ENCODE measurements around the gene ZNF821. TPM values are rescaled to one million over a fixed set of nuclear protein-coding genes. Genes with fewer than 3 reads are reported as not detected.
"Not testable (repeated sequence)": the region's sequence is repeated elsewhere in the genome, so short reads cannot be mapped to it uniquely, and the experiment has no call there.

ZNF821 gene
- total RNA-seq, 1 experiment from 2014 or later: 4.3 TPM

GRCh38 chr16:71882505-71883167 lies 1.3 kb downstream of the ZNF821 start:
- Histone ChIP-seq H3K4me3 (peak overlapping the region; percentile 57), H3K27me3 (no peaks in the 10 kb centered on the region), H3K9me3 (no peaks in the 10 kb centered on the region), H3K36me3 (no peaks in the 10 kb centered on the region; the same call in 1 of the 2 replicates)
- DNase-seq: peak; percentile 43

- Histone ChIP-seq H3K36me3 (no peaks in the 10 kb centered on the region; the same call in 1 of the 2 replicates), H3K27me3 (no peaks in the 10 kb centered on the region), H3K4me3 (no peak overlapping the region), H3K9me3 (no peaks in the 10 kb centered on the region)
- no peak for DNase-seq
These were observed 3.8 kb downstream of the ZNF821 start for GRCh38 chr16:71880176-71880575.

GRCh38 chr16:71878911-71879310 lies 5.1 kb downstream of the ZNF821 start:
- DNase-seq: no peak
- Histone ChIP-seq H3K9me3 (no peaks in the 10 kb centered on the region), H3K27me3 (no peaks in the 10 kb centered on the region), H3K4me3 (no peak overlapping the region), H3K36me3 (no peaks in the 10 kb centered on the region; the same call in 1 of the 2 replicates)

GRCh38 chr16:71873199-71873598 lies 10.8 kb downstream of the ZNF821 start:
- DNase-seq: no peak
- Histone ChIP-seq H3K36me3 (no peaks in the 10 kb centered on the region), H3K27me3 (no peaks in the 10 kb centered on the region), H3K9me3 (no peaks in the 10 kb centered on the region), H3K4me3 (no peak overlapping the region)

- no peaks in the 10 kb centered on the region for H3K9me3 ChIP-seq
- DNase-seq: no peak
- no peaks in the 10 kb centered on the region for H3K36me3 ChIP-seq
- H3K4me3 ChIP-seq: no peak overlapping the region
- H3K27me3 ChIP-seq: no peaks in the 10 kb centered on the region
These were observed 13.2 kb downstream of the ZNF821 start for GRCh38 chr16:71870818-71871217.

- Histone ChIP-seq H3K27me3 (no peaks in the 10 kb centered on the region), H3K4me3 (no peak overlapping the region), H3K36me3 (no peaks in the 10 kb centered on the region), H3K9me3 (no peaks in the 10 kb centered on the region)
- no peak for DNase-seq
These were observed 14.9 kb downstream of the ZNF821 start for GRCh38 chr16:71869089-71869488.

- Histone ChIP-seq H3K36me3 (no peaks in the 10 kb centered on the region), H3K27me3 (no peaks in the 10 kb centered on the region), H3K9me3 (no peaks in the 10 kb centered on the region), H3K4me3 (no peak overlapping the region)
- DNase-seq: no peak
These were observed 16.0 kb downstream of the ZNF821 start for GRCh38 chr16:71867939-71868338.

GRCh38 chr16:71867175-71867574 lies 16.8 kb downstream of the ZNF821 start:
- H3K9me3 ChIP-seq, H3K36me3 ChIP-seq, DNase-seq, H3K4me3 ChIP-seq, H3K27me3 ChIP-seq: not testable (repeated sequence)

- H3K4me3 ChIP-seq: no peak overlapping the region
- H3K36me3 ChIP-seq: no peaks in the 10 kb centered on the region
- DNase-seq: no peak
- H3K9me3 ChIP-seq: no peaks in the 10 kb centered on the region
- H3K27me3 ChIP-seq: no peaks in the 10 kb centered on the region
These were observed 18.7 kb downstream of the ZNF821 start for GRCh38 chr16:71865173-71865863.

- Histone ChIP-seq H3K4me3 (no peak overlapping the region), H3K9me3 (no peaks in the 10 kb centered on the region), H3K27me3 (no peaks in the 10 kb centered on the region), H3K36me3 (no peaks in the 10 kb centered on the region)
- DNase-seq: no peak
These were observed 20.0 kb downstream of the ZNF821 start for GRCh38 chr16:71863995-71864394.

GRCh38 chr16:71859762-71860521 lies 24.0 kb downstream of the ZNF821 start:
- no peak for DNase-seq
- no peaks in the 10 kb centered on the region for H3K27me3 ChIP-seq

GRCh38 chr16:71855937-71856662 lies 27.9 kb downstream of the ZNF821 start:
- Histone ChIP-seq H3K9me3 (no peaks in the 10 kb centered on the region), H3K36me3 (no peaks in the 10 kb centered on the region), H3K27me3 (no peaks in the 10 kb centered on the region), H3K4me3 (no peak overlapping the region)
- no peak for DNase-seq

More at GRCh38 chr16:71859762-71860521, 24.0 kb downstream of the ZNF821 start:
- Histone ChIP-seq H3K36me3 (no peaks in the 10 kb centered on the region), H3K4me3 (no peak overlapping the region), H3K9me3 (no peaks in the 10 kb centered on the region)

- Histone ChIP-seq H3K9me3 (no peaks in the 10 kb centered on the region), H3K36me3 (peaks cover 3% of the 10 kb centered on the region), H3K4me3 (no peak overlapping the region), H3K27me3 (no peaks in the 10 kb centered on the region)
- no peak for DNase-seq
These were observed 29.5 kb downstream of the ZNF821 start for GRCh38 chr16:71854369-71854948.

- DNase-seq: no peak
- peaks cover 3% of the 10 kb centered on the region for H3K36me3 ChIP-seq
- no peaks in the 10 kb centered on the region for H3K9me3 ChIP-seq
- no peak overlapping the region for H3K4me3 ChIP-seq
- no peaks in the 10 kb centered on the region for H3K27me3 ChIP-seq
These were observed 30.6 kb downstream of the ZNF821 start for GRCh38 chr16:71853413-71853812.

- H3K36me3 ChIP-seq: peaks cover 8% of the 10 kb centered on the region
These were observed 31.4 kb downstream of the ZNF821 start for GRCh38 chr16:71852561-71852960.

GRCh38 chr16:71852158-71852557 lies 31.8 kb downstream of the ZNF821 start:
- DNase-seq: no peak
- Histone ChIP-seq H3K36me3 (peaks cover 8% of the 10 kb centered on the region), H3K27me3 (no peaks in the 10 kb centered on the region), H3K9me3 (no peaks in the 10 kb centered on the region), H3K4me3 (no peak overlapping the region)

More at GRCh38 chr16:71852561-71852960, 31.4 kb downstream of the ZNF821 start:
- no peaks in the 10 kb centered on the region for H3K27me3 ChIP-seq
- DNase-seq: no peak
- no peak overlapping the region for H3K4me3 ChIP-seq
- no peaks in the 10 kb centered on the region for H3K9me3 ChIP-seq

Measured in MG63 (cell line).